HCT116 (cell line): ENCODE measurements around the gene ZNF302. TPM values are rescaled to one million over a fixed set of nuclear protein-coding genes. Genes with fewer than 3 reads are reported as not detected.

ENCODE experiments used
- ATAC-seq: fragments of 200-7000 bp; cut with Tn5 transposase; 2 replicates; pipeline ENCODE4 v1.9.1; 2020; ENCODE audit warnings: mild to moderate bottlenecking, moderate library complexity
- BruUV-seq: library from RNA; stranded (reverse); fragments of 400-500 nt; replicated peaks from 2 replicates; lab custom pipeline; 2021; lab: Mats Ljungman, UMichigan
- CTCF ChIA-PET: fragments of 300-600 bp; sonication (Branson Sonifier 250); formaldehyde crosslinking; loops from one replicate; lab custom pipeline; 2021; ENCODE audit warnings: antibody characterized with exemption; lab: Charles Lee
- POLR2A ChIA-PET: fragments of 300-600, 350-600 bp; sonication (Branson Sonifier 250); formaldehyde crosslinking; loops from one replicate; lab custom pipeline; 2021; ENCODE audit warnings: antibody characterized with exemption; lab: Charles Lee
- RAD21 ChIA-PET, 2 experiments: fragments of 300-600 bp; sonication (Branson Sonifier 250); formaldehyde crosslinking; loops; one replicate each; lab custom pipeline; 2023; ENCODE audit warnings: low total read pairs in 2 of 2; ENCODE audit not compliant: uncharacterized antibody in 2 of 2, unreplicated experiment in 2 of 2, low non-redundant PET in 1 of 2; lab: Charles Lee
- DNase-seq: peaks from one replicate; pipeline ENCODE4 v3.0.0-alpha.2; 2010; ENCODE audit warnings: low read depth, low spot score
- H2AFZ ChIP-seq: fragments of 200-600 bp; shearing (Covaris generic), sonication (generic); 2 replicates; pipeline ENCODE4 v1.6.1; 2017; ENCODE audit warnings: low read depth, mixed run types, mixed read lengths, antibody characterized with exemption, low read length; ENCODE audit not compliant: poor library complexity, severe bottlenecking
- H3K27ac ChIP-seq: 2 replicates; pipeline ENCODE4 v1.5.1; 2012; ENCODE audit warnings: low read depth, low read length
- H3K27me3 ChIP-seq: fragments of 200-600 bp; sonication (generic); 2 replicates; pipeline ENCODE4 v1.6.1; 2016; ENCODE audit warnings: mixed run types, low read length, mixed read lengths; ENCODE audit not compliant: insufficient read depth
- H3K36me3 ChIP-seq, 2 experiments: fragments of 200-500 bp in 1 of 2; fragments of 200-600 bp in 1 of 2; sonication (Bioruptor generic) in 1 of 2; sonication (generic) in 1 of 2; 2 replicates each; pipeline versions ENCODE4 v1.5.1 to v1.6.1; 2014 to 2016; ENCODE audit warnings: low read length in 2 of 2, inconsistent platforms in 1 of 2, mixed read lengths in 1 of 2, mixed run types in 1 of 2; ENCODE audit not compliant: insufficient read depth in 2 of 2, control insufficient read depth in 1 of 2
- H3K4me1 ChIP-seq, 2 experiments: fragments of 200-600 bp in 1 of 2; sonication (generic) in 1 of 2; 2 replicates each; pipeline versions ENCODE4 v1.5.1 to v1.6.1; 2012 to 2017; ENCODE audit warnings: low read length in 2 of 2, inconsistent platforms in 1 of 2, mild to moderate bottlenecking in 1 of 2, mixed read lengths in 1 of 2, mixed run types in 1 of 2, moderate library complexity in 1 of 2; ENCODE audit not compliant: insufficient read depth in 2 of 2, control insufficient read depth in 1 of 2
- H3K4me2 ChIP-seq: fragments of 200-600 bp; sonication (generic); 2 replicates; pipeline ENCODE4 v1.6.1; 2017; ENCODE audit warnings: mixed run types, low read length, mixed read lengths
- H3K4me3 ChIP-seq, 2 experiments: fragments of 200-600 bp in 1 of 2; sonication (generic) in 1 of 2; replicated peaks in 1 of 2; 2 replicates each; pipeline ENCODE4 v1.5.1; 2011 to 2016; ENCODE audit warnings: low read length in 2 of 2, control low read depth in 1 of 2, low read depth in 1 of 2, mild to moderate bottlenecking in 1 of 2, mixed read lengths in 1 of 2, mixed run types in 1 of 2
- H3K79me2 ChIP-seq: fragments of 200-600 bp; sonication (generic); 2 replicates; pipeline ENCODE4 v1.6.1; 2017; ENCODE audit warnings: mild to moderate bottlenecking, mixed run types, low read length, moderate library complexity, mixed read lengths; ENCODE audit not compliant: insufficient read depth
- H3K9ac ChIP-seq: fragments of 200-600 bp; sonication (generic); 2 replicates; pipeline ENCODE4 v1.6.1; 2016; ENCODE audit warnings: low read length, mixed read lengths
- H3K9me2 ChIP-seq: fragments of 200-600 bp; sonication (generic), shearing (Covaris generic); 2 replicates; pipeline ENCODE4 v1.6.1; 2017; ENCODE audit warnings: mixed run types, mild to moderate bottlenecking, moderate library complexity; ENCODE audit not compliant: insufficient read depth
- H3K9me3 ChIP-seq, 2 experiments: fragments of 200-500 bp in 1 of 2; fragments of 200-600 bp in 1 of 2; sonication (Bioruptor generic) in 1 of 2; sonication (generic) in 1 of 2; 2 replicates each; pipeline ENCODE4 v1.6.1; 2014 to 2017; ENCODE audit warnings: low read length in 2 of 2, mixed read lengths in 2 of 2, inconsistent platforms in 1 of 2, low read depth in 1 of 2, mild to moderate bottlenecking in 1 of 2, mixed run types in 1 of 2, moderate library complexity in 1 of 2; ENCODE audit not compliant: control insufficient read depth in 1 of 2, insufficient read depth in 1 of 2
- H4K20me1 ChIP-seq: fragments of 200-600 bp; sonication (generic), shearing (Covaris generic); 2 replicates; pipeline ENCODE4 v1.6.1; 2017; ENCODE audit warnings: mixed run types, mild to moderate bottlenecking, moderate library complexity; ENCODE audit not compliant: insufficient read depth
- ATF3 ChIP-seq: IDR thresholded peaks from 2 replicates; pipeline ENCODE4 v1.6.1; 2012
- CEBPB ChIP-seq: IDR thresholded peaks from 2 replicates; pipeline ENCODE4 v1.6.1; 2012; ENCODE audit warnings: low read depth
- CTCF ChIP-seq, 3 experiments: fragments of 200-600 bp in 1 of 3; sonication (generic) in 1 of 3; IDR thresholded peaks in 2 of 3; conservative IDR thresholded peaks in 1 of 3; 2 replicates each; pipeline ENCODE4 v1.5.1; 2012 to 2017; ENCODE audit warnings: low read depth in 2 of 3, low read length in 2 of 3, antibody characterized with exemption in 1 of 3, borderline replicate concordance in 1 of 3, control low read depth in 1 of 3, mild to moderate bottlenecking in 1 of 3, mixed read lengths in 1 of 3, mixed run types in 1 of 3, moderate library complexity in 1 of 3; ENCODE audit not compliant: insufficient read depth in 1 of 3
- EGR1 ChIP-seq: IDR thresholded peaks from 2 replicates; pipeline ENCODE4 v1.6.1; 2012; ENCODE audit warnings: low read depth
- ELF1 ChIP-seq: IDR thresholded peaks from 2 replicates; pipeline ENCODE4 v1.6.1; 2012; ENCODE audit warnings: low read depth, borderline replicate concordance
- EZH2 ChIP-seq: fragments of 200-600 bp; sonication (generic); IDR thresholded peaks from 2 replicates; pipeline ENCODE4 v1.6.1; 2017; ENCODE audit warnings: antibody characterized with exemption, mixed run types
- JUND ChIP-seq: IDR thresholded peaks from 2 replicates; pipeline ENCODE4 v1.6.1; 2012
- POLR2AphosphoS5 ChIP-seq: IDR thresholded peaks from 2 replicates; pipeline ENCODE4 v1.6.1; 2011; ENCODE audit warnings: mild to moderate bottlenecking, low read depth, low read length, moderate library complexity
- REST ChIP-seq: IDR thresholded peaks from 2 replicates; pipeline ENCODE4 v1.6.1; 2012; ENCODE audit warnings: low read depth
- SRF ChIP-seq: IDR thresholded peaks from 2 replicates; pipeline ENCODE4 v1.6.1; 2012; ENCODE audit warnings: low read depth
- YY1 ChIP-seq: IDR thresholded peaks from 2 replicates; pipeline ENCODE4 v1.6.1; 2011; ENCODE audit warnings: low read length, low read depth, moderate library complexity, mild to moderate bottlenecking; ENCODE audit not compliant: insufficient replicate concordance; ENCODE audit errors: extremely low read depth
- ZFX ChIP-seq: fragments of 450-650 bp; IDR thresholded peaks from 2 replicates; pipeline ENCODE4 v1.6.1; 2017
- intact Hi-C: fragments of 100-400 bp; cut with micrococcal nuclease; formaldehyde crosslinking; loops from 2 replicates; pipeline ENCODE4 v1.10.0; 2022
- total RNA-seq: library from RNA; stranded (reverse); gene quantifications from one replicate; pipeline ENCODE4 v1.2.1, GENCODE V29; 2021; ENCODE audit not compliant: unreplicated experiment

Gene ZNF302
- total RNA-seq, 1 experiment from 2014 or later: 9.9 TPM

GRCh38 chr19:34633802-34634201 is 43.7 kb upstream of the ZNF302 start:
- no peak overlapping the region for H3K9ac ChIP-seq
- no peaks in the 10 kb centered on the region for H3K36me3 ChIP-seq
- no peaks in the 10 kb centered on the region for H3K79me2 ChIP-seq
- DNase-seq: no peak
- ChIA-PET RAD21 (no interaction called here), CTCF (no interaction called here), POLR2A (no interaction called here)
- intact Hi-C loops: no loop called here
- no peak overlapping the region for H2AFZ ChIP-seq
- no peak overlapping the region for H3K4me3 ChIP-seq
- TF ChIP-seq ZFX (no peak), EZH2 (no peak), REST (no peak), CEBPB (no peak), CTCF (IDR thresholded peaks at IDR 0.05 in 2 of 3, conservative IDR thresholded peaks at IDR 0.05 in 1 of 3; ENCODE audit: borderline replicate concordance in 1 of 3, insufficient read depth in 1 of 3, low read depth in 2 of 3, low read length in 2 of 3) (no peak), YY1 (no peak), ATF3 (no peak), SRF (no peak), EGR1 (no peak), ELF1 (no peak), POLR2AphosphoS5 (no peak), JUND (no peak)
- no TSS peak for BruUV-seq
- no peak for ATAC-seq
- H4K20me1 ChIP-seq: no peaks in the 10 kb centered on the region
- no peaks in the 10 kb centered on the region for H3K9me2 ChIP-seq
- no peak overlapping the region for H3K27ac ChIP-seq
- H3K4me1 ChIP-seq: no peaks in the 10 kb centered on the region
- no peak overlapping the region for H3K4me2 ChIP-seq
- H3K27me3 ChIP-seq: no peaks in the 10 kb centered on the region
- H3K9me3 ChIP-seq: peaks cover 0 to 4% of the 10 kb centered on the region in 2 experiments; a peak in 2 of 4 replicates
